ENCODE results near the gene SOS1.

SOS1 gene

GRCh38 chr2:38981670-38982357 lies 139.0 kb downstream of the SOS1 start:
- no peak overlapping the region for H3K4me3 ChIP-seq (ENCODE audit: low read depth, low read length)
- DNase-seq (ENCODE audit: low read depth, low spot score): no peak
- TF ChIP-seq, protein P1, sequence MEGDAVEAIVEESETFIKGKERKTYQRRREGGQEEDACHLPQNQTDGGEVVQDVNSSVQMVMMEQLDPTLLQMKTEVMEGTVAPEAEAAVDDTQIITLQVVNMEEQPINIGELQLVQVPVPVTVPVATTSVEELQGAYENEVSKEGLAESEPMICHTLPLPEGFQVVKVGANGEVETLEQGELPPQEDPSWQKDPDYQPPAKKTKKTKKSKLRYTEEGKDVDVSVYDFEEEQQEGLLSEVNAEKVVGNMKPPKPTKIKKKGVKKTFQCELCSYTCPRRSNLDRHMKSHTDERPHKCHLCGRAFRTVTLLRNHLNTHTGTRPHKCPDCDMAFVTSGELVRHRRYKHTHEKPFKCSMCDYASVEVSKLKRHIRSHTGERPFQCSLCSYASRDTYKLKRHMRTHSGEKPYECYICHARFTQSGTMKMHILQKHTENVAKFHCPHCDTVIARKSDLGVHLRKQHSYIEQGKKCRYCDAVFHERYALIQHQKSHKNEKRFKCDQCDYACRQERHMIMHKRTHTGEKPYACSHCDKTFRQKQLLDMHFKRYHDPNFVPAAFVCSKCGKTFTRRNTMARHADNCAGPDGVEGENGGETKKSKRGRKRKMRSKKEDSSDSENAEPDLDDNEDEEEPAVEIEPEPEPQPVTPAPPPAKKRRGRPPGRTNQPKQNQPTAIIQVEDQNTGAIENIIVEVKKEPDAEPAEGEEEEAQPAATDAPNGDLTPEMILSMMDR (IDR thresholded peaks at IDR 0.05; ENCODE audit: insufficient read depth, low read length, missing control alignments): no peak
- CTCF ChIA-PET: interaction anchor here (1.4 kb wide), 1 partner anchor 15 kb away, joined by 3 read pairs; no protein-coding TSS in a partner anchor
- POLR2A ChIA-PET: no interaction called here

DNA sequence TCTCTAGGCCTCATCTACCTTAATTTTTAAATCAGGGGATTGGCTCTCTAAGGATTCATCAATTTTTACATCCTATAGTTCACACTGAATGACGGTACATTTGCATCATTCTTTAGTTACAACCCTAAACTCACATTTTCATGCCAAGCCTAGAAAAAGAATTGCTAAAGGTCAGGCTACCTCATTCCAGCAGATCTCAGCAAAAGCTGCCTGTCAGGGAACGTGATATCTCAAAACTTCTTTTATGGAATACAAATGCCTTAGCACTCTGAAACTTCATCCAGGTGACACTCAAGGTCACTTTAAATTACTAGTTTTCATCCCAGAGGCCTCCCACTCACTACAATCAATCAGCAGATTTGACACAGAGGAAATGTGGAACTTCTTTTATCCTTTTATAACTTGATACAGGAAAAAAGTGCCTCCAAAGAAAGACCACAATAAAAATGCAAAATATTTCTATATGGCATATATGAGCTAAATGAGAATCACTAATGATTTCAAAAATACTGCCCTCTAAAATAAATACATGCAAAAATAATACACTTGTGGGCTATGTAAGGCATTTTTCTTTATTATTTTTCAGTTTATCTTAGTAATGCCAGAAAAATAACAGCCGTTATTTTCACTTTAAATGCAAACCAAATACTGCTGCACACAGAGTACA lies 139.7 kb downstream of the SOS1 start:
- ChIA-PET POLR2A (no interaction called here), CTCF (interaction anchor here (1.4 kb wide), 1 partner anchor 16 kb away, joined by 3 read pairs; no protein-coding TSS in a partner anchor)
- no peak overlapping the region for H3K4me3 ChIP-seq (ENCODE audit: low read depth, low read length)
- no peak for DNase-seq (ENCODE audit: low read depth, low spot score)
- TF ChIP-seq, protein P1 (IDR thresholded peaks at IDR 0.05; ENCODE audit: insufficient read depth, low read length, missing control alignments): no peak

DNA sequence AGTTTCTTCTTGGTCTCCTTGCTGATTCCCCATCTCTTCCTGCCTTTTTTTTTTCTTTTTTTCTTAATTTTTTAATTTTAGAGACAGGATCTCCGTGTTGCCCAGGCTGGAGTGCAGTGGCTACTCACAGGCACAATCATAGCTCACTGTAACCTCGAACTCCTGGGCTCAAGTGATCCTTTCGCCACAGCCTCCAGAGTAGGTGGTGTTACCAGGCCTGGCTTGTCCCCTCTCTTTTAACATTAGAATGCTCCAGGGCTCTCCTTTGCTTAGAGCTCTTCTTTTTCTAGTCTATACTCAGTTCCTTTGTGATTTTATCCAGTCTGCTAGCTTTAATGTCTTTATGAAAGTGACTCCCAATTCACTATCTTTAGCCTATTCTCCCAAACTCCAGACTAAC lies 141.9 kb downstream of the SOS1 start:
- POLR2A ChIA-PET: interaction anchor here (0.6 kb wide), 1 partner anchor 1655 kb away, joined by 3 read pairs; no protein-coding TSS in a partner anchor
- H3K4me3 ChIP-seq (ENCODE audit: low read depth, low read length): no peak overlapping the region
- TF ChIP-seq, protein P1 (IDR thresholded peaks at IDR 0.05; ENCODE audit: insufficient read depth, low read length, missing control alignments): no peak
- CTCF ChIA-PET: no interaction called here
- DNase-seq (ENCODE audit: low read depth, low spot score): no peak

GRCh38 chr2:38978296-38978903 lies 142.5 kb downstream of the SOS1 start:
- CTCF ChIA-PET: interaction anchor here (1.0 kb wide), 1 partner anchor 249 kb away, joined by 4 read pairs; no protein-coding TSS in a partner anchor
- TF ChIP-seq, protein P1 (IDR thresholded peaks at IDR 0.05; ENCODE audit: insufficient read depth, low read length, missing control alignments): no peak
- H3K4me3 ChIP-seq (ENCODE audit: low read depth, low read length): no peak overlapping the region
- no peak for DNase-seq (ENCODE audit: low read depth, low spot score)
- POLR2A ChIA-PET: no interaction called here

- DNase-seq (ENCODE audit: low read depth, low spot score): no peak
- CTCF ChIA-PET: no interaction called here
- no peak overlapping the region for H3K4me3 ChIP-seq (ENCODE audit: low read depth, low read length)
- POLR2A ChIA-PET: no interaction called here
- TF ChIP-seq, protein P1 (IDR thresholded peaks at IDR 0.05; ENCODE audit: insufficient read depth, low read length, missing control alignments): no peak
These were observed 143.8 kb downstream of the SOS1 start for GRCh38 chr2:38977047-38977446.

GRCh38 chr2:38975042-38975441 lies 145.8 kb downstream of the SOS1 start:
- CTCF ChIA-PET: no interaction called here

More at GRCh38 chr2:38975042-38975441, 145.8 kb downstream of the SOS1 start:
- no peak for DNase-seq (ENCODE audit: low read depth, low spot score)
- TF ChIP-seq, protein P1 (IDR thresholded peaks at IDR 0.05; ENCODE audit: insufficient read depth, low read length, missing control alignments): no peak
- H3K4me3 ChIP-seq (ENCODE audit: low read depth, low read length): no peak overlapping the region
- POLR2A ChIA-PET: no interaction called here

All from AG04449 (cell line).